Measurements from ENCODE around the gene CAMK2B. TPM values are rescaled to one million over a fixed set of nuclear protein-coding genes. Genes with fewer than 3 reads are reported as not detected.

CAMK2B gene
- total RNA-seq, 1 donor from 2014 or later: 98.0 TPM

DNA sequence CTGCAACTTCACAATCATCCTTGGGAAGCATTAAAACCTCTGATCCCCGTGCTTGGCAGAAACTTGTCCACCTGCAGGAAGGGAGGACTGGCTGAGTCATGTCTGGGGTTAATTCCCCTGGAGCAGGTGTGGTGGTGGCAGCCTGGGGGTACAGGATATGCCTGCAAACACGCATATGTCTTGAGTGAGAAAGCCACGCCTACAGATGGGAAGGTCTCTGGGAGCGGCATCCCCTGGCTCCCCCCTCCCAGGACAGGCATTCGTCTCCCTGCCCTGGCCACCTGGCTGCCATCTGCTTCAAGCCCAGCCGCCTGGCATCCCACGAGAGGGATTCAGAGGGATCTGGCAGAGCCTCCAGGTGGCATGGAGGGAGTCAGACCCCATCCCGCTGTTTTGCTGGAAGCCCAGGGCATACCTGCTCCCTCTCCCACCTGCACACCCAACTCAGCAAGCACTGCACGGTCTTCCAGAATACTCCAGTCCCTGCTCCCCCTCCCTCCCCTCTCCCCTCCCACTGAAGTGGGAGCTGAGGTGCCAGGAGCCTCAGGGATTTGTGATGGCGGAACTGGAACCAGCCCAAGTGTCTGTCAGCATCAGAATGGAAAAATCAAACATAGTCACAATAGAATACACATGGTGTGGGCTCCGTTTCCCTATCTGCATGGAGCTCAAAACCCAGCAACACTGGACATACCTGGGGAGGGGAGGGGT lies 61.0 kb downstream of the CAMK2B start:
- Histone ChIP-seq H3K27ac (replicated peaks) (no peak overlapping the region), H3K4me1 (peaks cover 76% of the 10 kb centered on the region)
- no peak for DNase-seq

DNA sequence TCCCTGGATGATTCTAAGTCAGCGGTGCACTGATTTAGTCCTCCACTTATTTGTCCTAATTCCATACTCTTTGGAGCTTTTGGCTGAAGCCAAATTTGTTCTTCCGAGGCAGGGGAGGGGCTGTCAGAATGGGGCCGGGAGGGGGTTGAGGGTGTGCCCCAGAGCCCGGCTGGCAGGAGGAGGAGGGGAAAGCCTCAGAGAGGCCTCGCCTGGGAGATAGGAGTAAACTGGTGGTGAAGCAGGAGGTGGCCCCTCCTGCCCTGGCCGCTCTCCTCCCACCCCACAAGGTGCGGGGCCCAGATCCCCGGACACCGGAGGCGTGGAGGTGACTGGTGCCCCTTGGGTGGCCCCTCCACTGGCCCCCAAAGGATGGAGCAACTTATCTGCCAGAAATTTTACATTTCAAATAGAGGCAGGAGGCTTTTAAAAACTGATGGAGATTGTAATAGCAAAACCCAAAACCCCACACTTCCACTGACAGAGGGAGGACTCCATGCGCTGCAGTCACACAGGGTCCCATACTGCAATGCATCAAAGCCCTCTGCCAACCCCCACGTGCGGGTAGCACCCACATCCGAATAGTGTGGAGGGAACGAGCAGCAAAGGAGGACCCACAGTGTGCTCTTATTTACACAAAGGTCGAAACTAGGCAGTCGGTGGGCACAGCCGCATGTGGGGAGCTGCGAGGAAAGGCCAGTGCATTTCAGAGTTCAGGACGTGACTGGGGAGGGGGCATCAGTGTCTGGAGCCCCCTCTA lies 61.9 kb downstream of the CAMK2B start:
- TF ChIP-seq CTCF (IDR thresholded peaks at IDR 0.05; ENCODE audit: borderline replicate concordance): no peak
- intact Hi-C loops (cut with micrococcal nuclease): no loop called here
- no peak overlapping the region for H3K27ac ChIP-seq (replicated peaks)
- peaks cover 76% of the 10 kb centered on the region for H3K4me1 ChIP-seq
- no peak overlapping the region for H3K4me3 ChIP-seq
- H3K9me3 ChIP-seq (replicated peaks): no peaks in the 10 kb centered on the region
- no peaks in the 10 kb centered on the region for H3K36me3 ChIP-seq
- H3K27me3 ChIP-seq (ENCODE audit: low read depth): no peaks in the 10 kb centered on the region
- no peak for DNase-seq

More for the DNA sequence above, 61.0 kb downstream of the CAMK2B start:
- H3K36me3 ChIP-seq: no peaks in the 10 kb centered on the region
- H3K9me3 ChIP-seq (replicated peaks): no peaks in the 10 kb centered on the region
- no peak overlapping the region for H3K4me3 ChIP-seq
- intact Hi-C loops (cut with micrococcal nuclease): no loop called here
- H3K27me3 ChIP-seq (ENCODE audit: low read depth): no peaks in the 10 kb centered on the region
- TF ChIP-seq CTCF (IDR thresholded peaks at IDR 0.05; ENCODE audit: borderline replicate concordance): no peak

DNA sequence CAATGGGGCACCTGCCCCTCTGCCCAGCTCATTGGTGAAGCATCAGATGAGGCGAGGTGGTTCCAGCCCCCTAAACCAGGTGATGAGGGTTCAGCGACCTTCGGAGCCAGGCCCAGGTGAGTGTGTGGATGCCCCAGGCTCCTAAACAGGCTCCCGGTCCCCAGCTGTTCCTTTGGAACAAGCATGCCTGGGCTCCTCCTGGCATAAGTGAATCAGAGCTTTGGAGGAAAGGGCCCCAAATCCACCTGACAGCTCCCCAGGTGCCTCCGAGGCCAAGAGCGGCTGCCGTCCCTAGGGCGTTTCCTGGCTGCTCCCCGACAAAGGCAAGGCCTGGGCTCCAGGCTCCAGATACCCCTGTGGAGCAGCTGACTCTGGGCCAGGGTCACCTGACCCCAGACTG lies 63.4 kb downstream of the CAMK2B start:
- no peak for TF ChIP-seq CTCF (IDR thresholded peaks at IDR 0.05; ENCODE audit: borderline replicate concordance)
- H3K9me3 ChIP-seq (replicated peaks): no peaks in the 10 kb centered on the region
- H3K27me3 ChIP-seq (ENCODE audit: low read depth): no peaks in the 10 kb centered on the region
- H3K27ac ChIP-seq (replicated peaks): no peak overlapping the region
- no peak for DNase-seq
- intact Hi-C loops (cut with micrococcal nuclease): no loop called here
- no peak overlapping the region for H3K4me3 ChIP-seq
- no peaks in the 10 kb centered on the region for H3K36me3 ChIP-seq
- peaks cover 81% of the 10 kb centered on the region for H3K4me1 ChIP-seq

- Histone ChIP-seq H3K4me3 (no peak overlapping the region), H3K9me3 (replicated peaks) (no peaks in the 10 kb centered on the region), H3K27me3 (ENCODE audit: low read depth) (no peaks in the 10 kb centered on the region), H3K36me3 (no peaks in the 10 kb centered on the region), H3K4me1 (peaks cover 89% of the 10 kb centered on the region), H3K27ac (replicated peaks) (no peak overlapping the region)
- no peak for TF ChIP-seq CTCF (IDR thresholded peaks at IDR 0.05; ENCODE audit: borderline replicate concordance)
- intact Hi-C loops (cut with micrococcal nuclease): no loop called here
- DNase-seq: no peak
Observed at GRCh38 chr7:44261240-44261639, 64.2 kb downstream of the CAMK2B start.

DNA sequence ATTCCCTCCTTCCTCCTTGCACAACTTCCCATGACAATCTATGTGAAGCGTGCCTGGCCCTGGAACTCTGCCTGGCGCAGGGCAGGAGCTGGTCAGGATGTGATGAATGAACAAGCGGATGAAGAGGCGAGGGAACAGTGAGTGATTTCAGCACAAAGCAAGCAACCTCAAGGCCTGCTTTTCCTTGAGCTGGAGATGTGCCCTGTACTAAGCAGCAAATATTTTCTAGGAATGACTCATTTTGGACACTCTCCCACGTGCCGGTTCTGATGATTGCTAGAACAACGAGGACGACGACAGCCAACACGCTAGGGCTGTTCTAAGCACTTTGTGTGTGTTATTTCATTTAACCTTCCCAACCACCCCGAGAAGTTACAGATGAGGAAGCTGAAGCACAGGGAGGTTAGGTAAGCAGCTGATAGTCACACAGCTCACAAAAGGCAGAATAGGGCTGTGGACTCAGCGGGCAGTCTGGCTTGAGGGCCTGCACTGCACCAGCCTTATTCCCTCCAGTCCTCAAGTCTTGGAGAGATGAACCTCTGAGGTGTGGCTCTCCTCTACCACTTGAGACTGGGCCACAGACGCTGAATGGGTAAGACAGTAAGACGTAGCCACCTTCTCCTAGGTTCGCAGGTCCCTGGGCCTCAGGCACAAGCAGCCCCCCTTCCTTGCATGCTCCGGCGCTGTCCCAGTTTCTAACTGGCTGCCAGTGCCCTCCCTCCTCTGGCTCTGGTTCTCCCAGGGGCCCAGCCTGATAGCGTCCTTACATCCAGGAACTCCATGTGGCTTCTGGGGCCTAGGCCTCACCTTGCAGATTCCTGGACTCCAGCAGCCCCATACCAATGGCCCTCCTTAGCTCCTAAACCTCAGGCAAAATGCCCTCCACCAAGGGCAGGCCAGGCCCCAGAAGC lies 65.6 kb downstream of the CAMK2B start:
- no peak overlapping the region for H3K4me3 ChIP-seq
- peak; percentile 57 for DNase-seq
- TF ChIP-seq CTCF (IDR thresholded peaks at IDR 0.05; ENCODE audit: borderline replicate concordance): no peak
- peaks cover 96% of the 10 kb centered on the region for H3K4me1 ChIP-seq
- H3K27ac ChIP-seq (replicated peaks): peak overlapping the region; percentile 92
- H3K36me3 ChIP-seq: no peaks in the 10 kb centered on the region
- intact Hi-C loops (cut with micrococcal nuclease): no loop called here
- H3K9me3 ChIP-seq (replicated peaks): no peaks in the 10 kb centered on the region
- no peaks in the 10 kb centered on the region for H3K27me3 ChIP-seq (ENCODE audit: low read depth)

Data from left ventricle myocardium inferior (tissue), 1 donor.